GM21515 (cell line): ENCODE data around the gene ZNF292.
"Not testable (repeated sequence)": the region's sequence is repeated elsewhere in the genome, so short reads cannot be mapped to it uniquely, and the experiment has no call there.

Source experiments
- ATAC-seq: cut with Tn5 transposase; IDR thresholded peaks from one replicate; pipeline ENCODE4 v1.9.1; 2021; ENCODE audit not compliant: unreplicated experiment

The ZNF292 gene

GRCh38 chr6:87264481-87264880, 109.1 kb downstream of the ZNF292 start:
- no peak for ATAC-seq

GRCh38 chr6:87274660-87275274, 119.4 kb downstream of the ZNF292 start:
- ATAC-seq: no peak

- ATAC-seq: no peak
These were observed 121.3 kb downstream of the ZNF292 start for GRCh38 chr6:87276624-87277023.

- ATAC-seq: no peak
These were observed 121.8 kb downstream of the ZNF292 start for GRCh38 chr6:87277123-87277522.

GRCh38 chr6:87279196-87279595, 123.8 kb downstream of the ZNF292 start:
- no peak for ATAC-seq

GRCh38 chr6:87281426-87281825, 126.1 kb downstream of the ZNF292 start:
- ATAC-seq: no peak

- no peak for ATAC-seq
These were observed 127.4 kb downstream of the ZNF292 start for GRCh38 chr6:87282743-87283142.

GRCh38 chr6:87283461-87283860, 128.1 kb downstream of the ZNF292 start:
- ATAC-seq: no peak

- no peak for ATAC-seq
These were observed 131.9 kb downstream of the ZNF292 start for GRCh38 chr6:87287251-87287650.

GRCh38 chr6:87289571-87289970, 134.2 kb downstream of the ZNF292 start:
- ATAC-seq: no peak

GRCh38 chr6:87291883-87292282, 136.5 kb downstream of the ZNF292 start:
- no peak for ATAC-seq

GRCh38 chr6:87293526-87293925, 138.2 kb downstream of the ZNF292 start:
- no peak for ATAC-seq

- no peak for ATAC-seq
These were observed 141.8 kb downstream of the ZNF292 start for GRCh38 chr6:87297119-87297518.

GRCh38 chr6:87301277-87301676, 145.9 kb downstream of the ZNF292 start:
- not testable (repeated sequence) for ATAC-seq

GRCh38 chr6:87308970-87309369, 153.6 kb downstream of the ZNF292 start:
- no peak for ATAC-seq

- no peak for ATAC-seq
These were observed 157.5 kb downstream of the ZNF292 start for GRCh38 chr6:87312860-87313259.
